ENCODE results near the gene MS4A2.
"Not testable (repeated sequence)": the region's sequence is repeated elsewhere in the genome, so short reads cannot be mapped to it uniquely, and the experiment has no call there.

MS4A2 gene

DNA sequence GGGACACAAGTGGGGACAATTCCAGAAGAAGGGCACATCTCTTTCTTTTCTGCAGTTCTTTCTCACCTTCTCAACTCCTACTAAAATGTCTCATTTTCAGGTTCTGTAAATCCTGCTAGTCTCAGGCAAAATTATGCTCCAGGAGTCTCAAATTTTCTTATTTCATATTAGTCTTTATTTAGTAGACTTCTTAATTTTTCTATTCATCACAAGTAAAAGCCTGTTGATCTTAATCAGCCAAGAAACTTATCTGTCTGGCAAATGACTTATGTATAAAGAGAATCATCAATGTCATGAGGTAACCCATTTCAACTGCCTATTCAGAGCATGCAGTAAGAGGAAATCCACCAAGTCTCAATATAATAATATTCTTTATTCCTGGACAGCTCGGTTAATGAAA lies at the start of gene MS4A2:
MS4A2 (plus strand) TSS at position 301 of the 400 bp plus-strand sequence. CDS start 102 bp downstream, outside the sequence.
- DNase-seq = no peak

DNA sequence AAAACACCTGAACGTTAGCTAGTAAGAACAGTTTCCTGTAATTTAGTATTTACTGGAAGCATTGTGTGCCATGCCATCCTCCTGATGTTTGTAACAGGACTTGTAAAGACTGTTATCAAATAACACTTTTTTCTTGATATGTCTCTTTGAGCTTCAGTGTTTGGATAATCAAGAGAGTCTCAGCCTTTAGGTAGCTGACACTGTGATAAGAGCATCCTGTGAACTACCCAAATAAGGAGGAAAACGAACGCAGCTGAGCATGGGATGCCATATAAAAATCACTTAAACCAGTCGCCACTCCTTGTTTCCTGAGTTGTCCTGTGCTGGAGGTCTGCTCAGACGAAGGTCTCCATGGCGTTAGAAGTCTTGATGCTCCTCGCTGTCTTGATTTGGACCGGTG lies 48.4 kb upstream of the MS4A2 start, which contains the start of gene OOSP2:
OOSP2 (plus strand) TSS at position 301 of the 400 bp plus-strand sequence; CDS start at position 352, 51 bp downstream.
- DNase-seq = no peak

DNA sequence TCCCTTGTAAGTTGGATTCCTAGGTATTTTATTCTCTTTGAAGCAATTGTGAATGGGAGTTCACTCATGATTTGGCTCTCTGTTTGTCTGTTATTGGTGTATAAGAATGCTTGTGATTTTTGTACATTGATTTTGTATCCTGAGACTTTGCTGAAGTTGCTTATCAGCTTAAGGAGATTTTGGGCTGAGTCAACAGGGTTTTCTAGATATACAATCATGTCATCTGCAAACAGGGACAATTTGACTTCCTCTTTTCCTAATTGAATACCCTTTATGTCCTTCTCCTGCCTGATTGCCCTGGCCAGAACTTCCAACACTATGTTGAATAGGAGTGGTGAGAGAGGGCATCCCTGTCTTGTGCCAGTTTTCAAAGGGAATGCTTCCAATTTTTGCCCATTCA lies 38.0 kb upstream of the MS4A2 start:
- DNase-seq = not testable (repeated sequence)

DNA sequence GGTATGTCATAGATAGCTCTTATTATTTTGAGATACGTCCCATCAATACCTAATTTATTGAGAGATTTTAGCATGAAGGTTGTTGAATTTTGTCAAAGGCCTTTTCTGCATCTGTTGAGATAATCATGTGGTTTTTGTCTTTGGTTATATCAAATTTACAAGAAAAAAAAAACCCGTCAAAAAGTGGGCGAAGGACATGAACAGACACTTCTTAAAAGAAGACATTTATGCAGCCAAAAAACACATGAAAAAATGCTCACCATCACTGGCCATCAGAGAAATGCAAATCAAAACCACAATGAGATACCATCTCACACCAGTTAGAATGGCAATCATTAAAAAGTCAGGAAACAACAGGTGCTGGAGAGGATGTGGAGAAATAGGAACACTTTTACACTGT lies 37.6 kb upstream of the MS4A2 start:
- DNase-seq = not testable (repeated sequence)

DNA sequence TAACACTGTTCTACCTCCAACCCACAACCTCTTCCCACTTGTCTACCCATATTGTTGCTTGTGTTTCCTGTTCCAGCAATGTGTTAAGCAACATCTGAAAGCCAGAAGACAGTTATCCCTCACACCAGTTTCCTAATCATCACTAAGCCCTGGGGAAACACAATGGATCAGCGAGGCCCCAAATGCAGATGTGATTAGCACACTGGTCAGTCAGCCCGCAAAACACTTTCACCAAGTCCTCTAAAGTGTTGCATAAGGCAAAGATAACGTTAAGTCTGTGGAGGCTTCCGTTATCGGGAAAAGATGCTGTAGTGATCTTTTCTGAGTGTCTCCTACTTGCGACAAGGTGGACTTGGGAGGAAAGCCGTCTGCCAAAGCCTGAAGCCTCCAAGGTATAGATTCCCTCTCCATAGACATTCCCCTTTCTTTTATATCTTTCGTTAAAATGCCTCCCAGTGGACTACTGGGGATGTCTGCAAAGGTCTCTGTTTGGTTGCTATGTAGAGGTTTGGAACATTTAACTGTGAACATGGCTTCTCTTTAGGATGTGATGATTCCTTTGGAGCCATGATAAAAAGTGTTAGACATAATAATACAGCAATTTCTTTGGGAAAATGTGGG lies 32.0 kb upstream of the MS4A2 start, which contains the start of gene MS4A3:
MS4A3 (plus strand) TSS at position 317 of the 621 bp plus-strand sequence. CDS start 4,496 bp downstream, outside the sequence.
- DNase-seq = no peak

DNA sequence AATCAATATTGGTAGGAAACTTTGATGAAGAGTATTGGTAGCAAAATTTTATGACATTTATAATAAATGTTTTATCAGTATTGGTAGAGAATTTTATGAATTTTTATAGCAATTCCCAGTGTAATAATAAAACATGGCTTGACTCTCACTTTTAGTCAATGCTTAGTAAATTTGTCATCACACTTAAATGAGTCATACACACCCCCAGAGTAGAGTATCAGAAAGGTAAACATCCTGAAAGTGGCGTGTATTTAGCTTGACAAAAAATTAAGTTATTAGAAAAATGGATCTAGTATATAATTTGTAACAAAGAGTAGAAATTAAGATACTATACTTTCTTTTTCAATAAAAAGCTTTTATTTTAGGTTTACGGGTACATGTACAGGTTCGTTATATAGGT lies 29.4 kb upstream of the MS4A2 start:
- no peak for DNase-seq

DNA sequence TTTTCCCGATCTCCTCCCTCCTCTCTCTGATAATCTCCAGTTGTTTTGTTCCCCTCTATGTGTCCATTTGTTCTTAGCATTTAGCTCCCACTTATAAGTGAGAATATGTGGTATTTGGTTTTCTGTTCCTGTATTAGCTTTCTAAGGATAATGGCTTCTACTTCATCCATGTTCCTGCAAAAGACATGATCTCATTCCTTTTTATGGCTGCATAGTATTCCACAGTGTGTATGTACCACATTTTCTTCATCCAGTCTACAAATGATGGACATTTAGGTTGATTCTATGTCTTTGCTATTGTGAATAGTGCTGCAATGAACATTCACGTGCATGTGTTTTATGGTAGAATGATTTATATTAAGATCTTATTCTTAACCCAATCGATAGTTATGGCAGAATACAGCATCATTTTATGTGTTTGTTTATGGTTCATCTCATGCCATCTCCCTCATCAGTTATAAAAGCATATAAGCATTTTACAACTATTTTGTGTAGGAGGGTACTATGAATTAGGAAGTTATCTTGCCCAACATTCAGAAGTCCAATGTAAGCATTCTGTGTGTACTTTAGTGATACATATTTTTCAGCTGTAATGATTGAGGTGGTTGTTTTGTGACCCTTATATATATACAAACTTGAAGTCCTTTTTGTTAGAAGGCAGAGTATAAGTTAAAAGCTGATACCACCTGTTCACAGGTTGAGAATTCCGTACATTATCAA lies 28.8 kb upstream of the MS4A2 start:
- DNase-seq = no peak

DNA sequence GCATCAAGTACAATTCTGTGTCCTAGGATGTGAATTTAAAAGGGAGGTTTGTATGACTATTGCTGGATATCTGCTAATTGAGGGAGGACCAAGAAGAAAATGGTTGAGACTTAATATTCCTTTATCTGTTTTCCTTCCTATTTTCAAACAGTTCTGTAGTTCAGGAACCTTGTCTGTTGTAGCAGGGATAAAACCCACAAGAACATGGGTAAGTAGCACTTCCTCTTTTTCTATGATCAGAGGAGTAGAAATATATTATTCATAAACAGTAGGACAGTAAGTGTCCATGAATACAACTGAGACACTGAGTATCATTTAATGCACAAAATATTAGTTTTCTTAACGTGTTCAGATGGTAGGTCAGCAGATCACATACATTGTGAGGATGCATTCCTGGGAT lies 24.4 kb upstream of the MS4A2 start:
- DNase-seq = no peak

DNA sequence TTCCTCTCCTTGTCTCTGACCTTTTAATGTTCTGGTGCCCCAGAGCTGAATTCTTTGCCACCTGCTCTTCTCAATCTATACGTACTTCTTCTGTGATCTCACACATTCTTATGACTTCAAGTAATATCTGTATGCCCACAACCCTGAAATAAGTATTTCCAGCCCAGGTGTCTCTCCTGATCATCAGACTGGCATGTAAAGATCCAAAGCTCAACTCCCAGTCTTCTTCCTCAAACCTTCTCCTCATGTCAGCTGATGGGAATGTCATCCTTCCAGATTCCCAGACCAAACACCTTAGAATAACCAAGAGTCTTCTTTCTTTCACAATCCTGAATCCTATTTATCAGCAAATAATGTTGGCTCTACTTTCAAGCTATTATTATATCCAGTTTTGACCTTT lies 22.7 kb upstream of the MS4A2 start:
- DNase-seq = no peak

DNA sequence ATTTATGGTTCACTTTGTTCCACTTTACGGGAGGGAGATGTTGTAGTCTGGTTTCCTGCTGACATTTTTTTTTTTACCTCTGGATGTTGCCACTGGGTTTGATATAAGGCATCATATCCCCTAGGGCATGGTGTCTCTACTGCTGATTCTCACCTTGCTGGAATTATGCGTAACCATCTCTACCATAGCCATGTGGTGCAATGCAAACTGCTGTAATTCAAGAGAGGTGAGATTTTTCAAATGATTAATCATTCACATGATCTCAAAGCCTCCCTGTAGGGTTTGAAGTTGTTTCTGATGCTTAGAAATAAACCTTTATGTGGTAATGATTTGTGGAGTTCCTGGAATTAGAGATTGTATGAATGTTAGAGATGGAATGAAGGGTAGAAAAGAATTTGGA lies 19.0 kb upstream of the MS4A2 start:
- DNase-seq = no peak

DNA sequence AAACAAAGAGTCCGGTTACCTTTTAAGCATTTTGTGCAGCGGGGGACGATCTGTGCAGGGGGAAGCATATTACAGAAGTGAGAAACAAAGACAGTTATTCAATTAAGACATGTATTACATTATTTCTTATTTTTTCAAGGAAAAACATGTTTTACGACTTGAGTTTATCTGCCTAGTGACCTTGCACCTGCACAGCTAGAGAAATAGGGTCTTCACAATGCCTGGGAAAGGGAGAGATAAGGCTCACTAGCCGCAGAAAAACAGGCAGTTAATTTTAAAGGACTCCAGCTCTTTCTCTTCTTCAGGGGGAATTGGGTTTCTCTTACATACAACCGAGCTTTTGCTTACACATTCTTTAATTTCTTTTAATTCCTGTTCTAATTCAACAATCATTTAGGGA lies 16.8 kb upstream of the MS4A2 start:
- DNase-seq = not testable (repeated sequence)

DNA sequence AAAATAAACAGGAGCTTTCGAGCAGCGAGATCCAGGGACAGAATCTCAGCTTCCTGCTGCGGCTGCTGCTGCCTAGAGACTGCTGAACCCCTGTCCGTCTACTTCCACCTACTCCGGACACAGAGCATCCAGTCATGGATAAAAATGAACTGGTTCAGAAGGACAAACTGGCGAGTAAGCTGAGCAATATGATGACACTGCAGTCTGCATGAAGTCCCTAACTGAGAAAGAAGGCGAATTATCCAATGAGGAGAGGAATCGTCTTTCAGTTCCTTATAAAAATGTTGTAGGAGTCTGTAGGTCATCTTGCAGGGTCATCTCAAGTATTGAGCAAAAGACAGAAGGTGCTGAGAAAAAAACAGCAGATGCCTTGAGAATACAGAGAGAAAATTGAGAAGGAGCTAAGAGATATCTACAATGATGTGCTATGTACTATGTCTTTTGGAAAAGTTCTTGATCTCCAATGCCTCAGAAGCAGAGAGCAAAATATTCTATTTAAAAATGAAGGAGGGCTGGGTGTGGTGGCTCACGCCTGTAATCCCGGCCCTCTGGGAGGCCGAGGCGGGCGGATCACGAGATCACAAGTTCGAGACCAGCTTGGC lies 11.1 kb upstream of the MS4A2 start:
- DNase-seq = no peak

DNA sequence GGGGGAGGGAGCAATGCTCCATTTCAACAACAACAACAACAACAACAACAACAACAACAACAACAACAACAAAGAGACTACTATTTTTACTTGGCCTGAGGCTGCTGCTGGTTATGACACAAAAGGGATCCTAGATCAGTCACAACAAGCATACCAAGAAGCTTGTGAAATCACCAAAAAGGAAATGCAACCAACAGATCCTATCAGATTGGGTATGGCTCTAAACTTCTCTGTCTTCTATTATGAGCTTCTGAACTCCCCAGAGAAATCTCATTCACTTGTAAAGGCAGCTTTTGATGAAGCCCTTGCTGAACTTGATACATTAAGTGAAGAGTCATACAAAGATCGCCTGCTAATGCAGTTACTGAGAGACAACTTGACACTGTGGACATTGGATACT lies 10.5 kb upstream of the MS4A2 start:
- no peak for DNase-seq

DNA sequence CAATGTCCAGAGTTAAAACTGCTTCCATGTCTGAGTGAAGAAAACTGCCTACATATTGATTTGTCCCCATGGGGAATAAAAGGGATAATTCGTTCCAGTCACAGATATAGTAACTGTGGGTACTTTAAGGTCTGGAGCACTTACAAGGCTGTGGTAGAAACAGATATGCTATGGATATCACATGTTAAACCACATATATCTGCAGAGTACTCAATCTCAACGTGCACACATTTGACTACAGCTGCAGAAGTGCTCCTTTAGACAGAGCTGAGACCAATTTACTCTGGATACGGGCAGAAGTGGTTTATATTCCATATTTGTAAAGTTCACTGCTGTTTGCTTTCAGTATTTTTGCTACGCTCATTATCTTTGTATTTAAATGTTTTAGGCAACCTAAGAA lies 9.7 kb upstream of the MS4A2 start:
- DNase-seq = no peak

DNA sequence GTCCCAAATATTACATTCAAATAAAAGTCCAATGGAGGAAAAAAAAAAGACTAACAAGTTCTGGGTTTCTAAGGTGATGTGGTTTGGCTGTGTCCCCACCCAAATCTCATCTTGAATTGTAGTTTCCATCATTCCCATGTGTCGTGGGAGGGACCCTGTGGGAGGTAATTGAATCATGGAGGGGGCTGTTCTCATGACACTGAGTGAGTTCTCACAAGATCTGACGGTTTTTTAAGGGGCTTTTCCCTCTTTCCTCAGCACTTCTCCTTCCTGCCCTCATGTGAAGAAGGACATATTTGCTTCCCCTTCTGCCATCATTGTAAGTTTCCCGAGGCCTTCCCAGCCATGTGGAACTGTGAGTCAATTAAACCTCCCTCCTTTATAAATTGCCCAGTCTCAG lies 7.9 kb upstream of the MS4A2 start:
- no peak for DNase-seq

DNA sequence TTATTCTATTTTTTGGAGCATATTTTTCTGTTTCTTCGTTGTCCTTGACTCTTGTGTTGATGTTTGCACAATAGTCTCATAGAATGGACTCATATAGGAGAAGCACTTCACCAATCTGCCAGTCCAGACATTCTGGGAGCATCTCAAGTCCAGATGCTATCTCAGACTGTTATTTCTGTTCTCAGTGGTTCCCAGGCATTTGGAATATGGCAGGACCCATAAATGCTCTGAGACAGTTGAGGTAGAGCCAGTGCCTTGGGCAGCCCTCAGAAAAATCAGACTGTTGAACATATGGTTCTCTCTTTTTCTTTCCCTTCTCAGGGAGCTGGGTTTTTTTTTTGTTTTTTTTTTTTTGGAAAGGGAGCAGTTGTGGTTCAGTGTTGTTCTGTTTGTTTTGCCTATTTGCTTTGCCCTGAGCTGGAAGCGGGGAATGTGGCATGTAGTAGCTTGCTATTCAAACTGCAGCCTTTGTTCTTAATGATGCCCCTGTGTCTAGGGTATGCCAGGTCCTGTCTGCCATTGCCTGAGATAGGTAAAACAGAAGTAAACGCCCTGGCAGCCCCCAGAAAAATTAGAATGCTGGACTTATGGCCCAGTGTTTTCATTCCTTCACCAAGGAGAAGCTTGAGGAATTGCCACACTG lies 3.7 kb upstream of the MS4A2 start:
- DNase-seq = no peak

DNA sequence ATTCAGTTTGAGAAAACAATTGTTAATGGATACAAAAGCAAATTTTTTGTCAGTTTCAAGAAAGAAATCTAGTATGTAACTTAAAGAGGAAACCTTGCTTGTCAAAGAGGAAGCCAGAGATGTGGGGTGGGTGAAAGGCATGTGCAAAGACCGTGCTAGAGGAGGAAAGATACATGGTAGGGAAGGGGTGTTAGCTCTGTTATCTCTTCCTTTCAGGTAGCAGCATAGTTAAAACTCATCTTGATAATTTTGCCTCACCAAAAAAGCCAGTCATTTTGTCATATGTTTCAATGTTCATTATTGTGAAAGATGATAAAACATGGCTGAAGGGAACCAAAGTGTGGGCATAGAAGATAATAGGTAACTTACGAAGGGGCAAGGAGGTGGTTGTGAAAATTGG lies 2.6 kb upstream of the MS4A2 start:
- no peak for DNase-seq

DNA sequence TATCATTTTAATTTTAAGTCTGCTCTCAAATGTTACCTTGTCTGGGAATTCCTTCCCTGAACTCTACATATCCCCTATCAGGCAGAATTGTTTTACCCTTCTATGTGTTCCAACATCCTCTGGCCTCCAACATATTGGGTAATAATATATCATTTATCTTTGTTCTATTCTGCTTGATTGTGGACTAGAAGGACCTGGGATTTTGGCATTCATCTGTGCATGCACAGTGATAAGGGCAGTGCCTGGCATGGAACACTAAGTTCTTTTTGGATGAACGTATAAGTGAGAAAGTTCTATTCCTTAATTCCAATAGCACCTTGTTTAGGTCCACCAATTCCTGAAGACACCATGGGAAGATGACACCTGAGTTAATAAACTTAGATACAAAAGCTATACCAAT lies 1.2 kb upstream of the MS4A2 start:
- DNase-seq = no peak

DNA sequence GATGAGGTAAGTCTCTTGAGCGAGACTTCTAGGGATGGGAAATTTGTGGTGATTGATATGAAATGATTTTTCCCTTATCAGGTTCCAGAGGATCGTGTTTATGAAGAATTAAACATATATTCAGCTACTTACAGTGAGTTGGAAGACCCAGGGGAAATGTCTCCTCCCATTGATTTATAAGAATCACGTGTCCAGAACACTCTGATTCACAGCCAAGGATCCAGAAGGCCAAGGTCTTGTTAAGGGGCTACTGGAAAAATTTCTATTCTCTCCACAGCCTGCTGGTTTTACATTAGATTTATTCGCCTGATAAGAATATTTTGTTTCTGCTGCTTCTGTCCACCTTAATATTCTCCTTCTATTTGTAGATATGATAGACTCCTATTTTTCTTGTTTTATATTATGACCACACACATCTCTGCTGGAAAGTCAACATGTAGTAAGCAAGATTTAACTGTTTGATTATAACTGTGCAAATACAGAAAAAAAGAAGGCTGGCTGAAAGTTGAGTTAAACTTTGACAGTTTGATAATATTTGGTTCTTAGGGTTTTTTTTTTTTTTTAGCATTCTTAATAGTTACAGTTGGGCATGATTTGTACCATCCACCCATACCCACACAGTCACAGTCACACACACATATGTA lies 7.1 kb downstream of the MS4A2 start:
- DNase-seq = no peak

DNA sequence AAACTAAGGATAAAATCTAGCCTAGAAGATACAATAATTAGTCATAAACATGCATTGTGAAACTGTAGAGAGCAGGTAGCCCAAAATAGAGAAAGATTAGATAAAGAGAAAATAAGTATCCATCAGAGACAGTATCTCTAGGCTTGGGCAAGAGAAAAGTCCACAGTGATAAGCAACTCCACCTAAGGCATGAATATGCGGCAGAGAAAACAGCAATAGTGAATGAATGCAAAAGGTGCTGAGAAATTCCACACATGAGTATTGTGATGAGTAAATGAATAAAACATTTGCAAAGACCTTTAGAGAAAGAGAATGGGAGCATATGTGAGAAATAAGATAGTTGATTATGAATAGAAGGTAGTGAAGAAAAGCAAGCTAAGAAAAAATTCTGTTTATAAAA lies 8.7 kb downstream of the MS4A2 start:
- no peak for DNase-seq

DNA sequence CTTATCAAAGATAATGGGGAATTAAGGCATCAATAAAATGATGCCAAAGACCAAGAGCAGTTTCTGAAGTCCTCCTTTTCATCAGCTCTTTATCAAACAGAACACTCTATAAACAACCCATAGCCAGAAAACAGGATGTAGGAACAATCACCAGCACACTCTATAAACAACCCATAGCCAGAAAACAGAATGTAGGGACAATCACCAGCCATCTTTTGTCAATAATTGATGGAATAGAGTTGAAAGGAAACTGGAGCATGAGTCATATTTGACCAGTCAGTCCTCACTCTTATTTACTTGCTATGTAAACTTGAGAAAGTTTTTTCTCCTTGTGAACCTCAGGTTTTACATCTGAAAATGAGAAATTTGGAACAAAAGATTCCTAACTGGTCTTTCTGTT lies 10.0 kb downstream of the MS4A2 start:
- no peak for DNase-seq

DNA sequence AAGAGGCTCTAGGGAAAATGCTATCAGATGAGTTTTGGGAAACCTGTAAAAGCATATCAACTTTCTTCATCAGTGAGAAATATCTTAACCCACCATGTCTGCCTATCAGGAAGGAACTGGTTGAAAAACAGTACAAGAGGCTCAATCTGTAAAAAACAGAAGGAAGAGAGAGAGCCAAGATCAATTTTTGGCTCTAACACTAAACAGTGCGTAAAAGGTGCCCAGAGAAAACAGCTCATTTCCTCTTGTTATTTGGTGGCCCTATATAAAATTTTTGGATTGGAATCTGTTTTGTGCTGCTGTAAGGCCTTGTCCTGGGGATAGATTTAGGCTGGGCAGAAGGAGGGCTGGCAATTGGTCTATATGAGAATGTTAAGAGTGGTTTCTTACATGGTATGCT lies 12.1 kb downstream of the MS4A2 start:
- DNase-seq = no peak

DNA sequence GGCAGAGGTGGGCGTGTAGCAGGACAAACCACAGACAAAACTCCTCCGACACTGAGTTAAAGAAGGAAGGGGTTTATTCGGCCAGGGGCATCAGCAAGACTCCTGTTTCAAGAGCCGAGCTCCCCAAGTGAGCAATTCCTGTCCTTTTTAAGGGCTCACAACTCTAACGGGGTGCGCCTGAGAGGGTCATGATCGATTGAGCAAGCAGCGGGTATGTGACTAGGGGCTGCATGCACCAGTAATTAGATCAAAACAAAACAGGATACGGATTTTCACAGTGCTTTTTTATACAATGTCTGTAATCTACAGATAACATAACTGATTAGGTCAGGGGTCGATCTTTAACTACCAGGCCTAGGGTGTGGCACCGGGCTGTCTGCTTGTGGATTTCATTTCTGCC lies 12.9 kb downstream of the MS4A2 start:
- DNase-seq = not testable (repeated sequence)
